Activated CD4-positive, alpha-beta T cell treated with anti-CD3 and anti-CD28 coated beads for 1 hour (primary cell): Measurements from ENCODE around the gene PHKB.

Experiments used
- DNase-seq: peaks from one replicate; pipeline ENCODE4 v3.0.0-alpha.2; 2020

PHKB gene

GRCh38 chr16:47699106-47699505 lies 238.0 kb downstream of the PHKB start:
- no peak for DNase-seq

- no peak for DNase-seq
These were observed 239.9 kb downstream of the PHKB start for GRCh38 chr16:47700857-47701587.

GRCh38 chr16:47705266-47705665 lies 244.1 kb downstream of the PHKB start:
- no peak for DNase-seq

- no peak for DNase-seq
These were observed 250.7 kb downstream of the PHKB start for GRCh38 chr16:47711809-47712208.

- no peak for DNase-seq
These were observed 251.4 kb downstream of the PHKB start for GRCh38 chr16:47712276-47713224.

GRCh38 chr16:47713225-47713595 lies 252.1 kb downstream of the PHKB start:
- DNase-seq: no peak

- DNase-seq: no peak
These were observed 254.4 kb downstream of the PHKB start for GRCh38 chr16:47715442-47716083.

GRCh38 chr16:47716571-47716970 lies 255.4 kb downstream of the PHKB start:
- DNase-seq: no peak

- DNase-seq: no peak
These were observed 258.6 kb downstream of the PHKB start for GRCh38 chr16:47719713-47720112.

GRCh38 chr16:47721006-47721637 lies 260.0 kb downstream of the PHKB start:
- no peak for DNase-seq

GRCh38 chr16:47722046-47722445 lies 260.9 kb downstream of the PHKB start:
- DNase-seq: no peak

- DNase-seq: no peak
These were observed 263.1 kb downstream of the PHKB start for GRCh38 chr16:47724115-47724785.

- DNase-seq: no peak
These were observed 264.1 kb downstream of the PHKB start for GRCh38 chr16:47725188-47725695.

GRCh38 chr16:47726031-47726675 lies 265.0 kb downstream of the PHKB start:
- no peak for DNase-seq

GRCh38 chr16:47727131-47727530 lies 266.0 kb downstream of the PHKB start:
- no peak for DNase-seq

- DNase-seq: no peak
These were observed 267.1 kb downstream of the PHKB start for GRCh38 chr16:47728205-47728604.

- DNase-seq: no peak
These were observed 268.6 kb downstream of the PHKB start for GRCh38 chr16:47729701-47730100.

GRCh38 chr16:47731252-47731651 lies 270.1 kb downstream of the PHKB start:
- DNase-seq: no peak

GRCh38 chr16:47732122-47732521 lies 271.0 kb downstream of the PHKB start:
- no peak for DNase-seq

GRCh38 chr16:47732523-47733111 lies 271.5 kb downstream of the PHKB start:
- no peak for DNase-seq
